HG02885 (cell line): ENCODE measurements around the gene LLGL2.

ENCODE experiments used
- ATAC-seq: cut with Tn5 transposase; IDR thresholded peaks from one replicate; pipeline ENCODE4 v1.9.1; 2021; ENCODE audit warnings: mild to moderate bottlenecking; ENCODE audit not compliant: unreplicated experiment, poor library complexity

LLGL2 gene

GRCh38 chr17:75547091-75547490 lies 21.6 kb downstream of the LLGL2 start:
- ATAC-seq = no peak

DNA sequence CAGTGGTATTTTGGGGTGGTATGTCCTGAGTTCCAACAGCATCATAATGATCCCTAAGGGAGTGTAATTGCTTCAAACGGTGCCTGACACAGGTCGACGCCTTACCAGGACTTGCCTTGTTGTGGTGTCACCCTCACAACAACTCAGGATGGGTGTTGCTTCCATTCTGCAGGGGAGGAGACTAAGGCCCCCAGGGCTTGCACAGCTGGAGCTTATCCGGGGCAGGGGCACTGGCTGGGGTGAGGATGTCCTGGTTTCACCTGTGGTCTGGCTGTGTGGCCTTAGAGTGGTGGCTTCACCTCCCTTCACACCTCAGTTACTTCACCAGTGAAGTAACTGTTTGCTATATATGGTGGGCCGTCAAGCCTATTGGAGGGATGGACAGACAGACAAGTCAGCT lies 23.3 kb downstream of the LLGL2 start:
- no peak for ATAC-seq

DNA sequence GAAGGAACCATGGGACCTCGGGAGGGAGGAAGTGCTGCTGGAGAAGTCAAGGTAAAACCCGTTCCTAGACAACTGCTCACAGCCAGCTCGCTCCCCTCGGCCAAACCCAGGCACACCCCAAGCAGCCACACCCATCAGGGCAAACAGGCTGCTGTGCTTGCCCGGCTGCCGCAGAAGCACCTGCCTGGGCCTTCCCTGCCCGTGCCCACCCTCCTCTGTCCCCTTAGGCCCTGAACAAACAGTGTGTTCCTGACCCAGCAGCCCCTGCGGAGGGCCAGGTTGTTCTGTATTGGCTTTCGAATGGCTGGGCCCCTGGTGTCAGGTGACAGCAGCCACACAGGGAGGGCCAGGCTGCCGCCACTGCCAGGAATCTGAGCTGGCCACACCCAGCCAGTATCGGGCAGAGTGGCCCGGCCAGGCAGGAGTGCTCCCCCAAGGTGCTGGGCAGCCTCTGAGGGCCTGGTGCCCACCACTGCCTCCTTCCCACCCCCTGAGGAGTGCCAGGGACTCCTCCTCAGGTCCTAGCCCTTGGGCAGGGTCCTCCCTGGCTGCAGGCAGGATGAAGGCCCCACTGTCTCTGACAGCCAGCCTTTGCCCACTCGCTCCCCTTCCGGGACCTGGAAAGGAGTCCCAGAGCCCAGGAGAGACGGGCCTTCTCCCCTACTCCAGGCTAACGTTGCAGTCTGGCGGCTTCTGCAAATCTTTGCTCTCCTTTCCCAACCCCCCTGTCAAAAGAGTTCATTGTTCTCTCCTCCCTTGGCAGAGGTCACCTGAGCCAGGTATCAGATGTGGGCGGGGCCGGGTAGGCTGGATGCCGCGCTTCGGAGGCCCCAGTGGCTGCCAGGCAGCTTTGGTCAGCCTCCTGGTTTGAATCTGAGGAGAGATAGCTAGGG lies 24.0 kb downstream of the LLGL2 start:
- ATAC-seq = no peak

- ATAC-seq = no peak
Observed at GRCh38 chr17:75550139-75550465, 24.6 kb downstream of the LLGL2 start.

DNA sequence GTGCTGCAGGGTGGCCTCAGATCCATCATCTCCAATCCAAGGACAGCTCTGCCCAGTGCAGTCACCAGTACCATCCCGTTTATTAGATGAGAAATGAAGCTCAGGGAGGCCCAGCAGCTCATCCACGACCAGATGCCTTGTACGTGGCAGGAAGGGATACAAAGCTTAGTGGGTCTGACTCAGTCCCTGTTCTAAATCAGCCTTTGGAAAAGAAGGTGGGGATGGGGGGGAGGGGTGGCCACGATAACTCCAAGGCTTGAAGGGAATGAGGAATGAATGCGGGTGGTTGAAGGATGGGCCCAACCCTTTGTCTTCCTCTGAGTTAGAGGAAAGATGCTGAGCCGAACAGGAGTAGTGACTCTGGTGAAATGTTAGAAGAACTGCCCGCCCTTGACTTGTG lies 25.8 kb downstream of the LLGL2 start:
- ATAC-seq = no peak

- no peak for ATAC-seq
Observed at GRCh38 chr17:75552425-75553294, 27.2 kb downstream of the LLGL2 start.

DNA sequence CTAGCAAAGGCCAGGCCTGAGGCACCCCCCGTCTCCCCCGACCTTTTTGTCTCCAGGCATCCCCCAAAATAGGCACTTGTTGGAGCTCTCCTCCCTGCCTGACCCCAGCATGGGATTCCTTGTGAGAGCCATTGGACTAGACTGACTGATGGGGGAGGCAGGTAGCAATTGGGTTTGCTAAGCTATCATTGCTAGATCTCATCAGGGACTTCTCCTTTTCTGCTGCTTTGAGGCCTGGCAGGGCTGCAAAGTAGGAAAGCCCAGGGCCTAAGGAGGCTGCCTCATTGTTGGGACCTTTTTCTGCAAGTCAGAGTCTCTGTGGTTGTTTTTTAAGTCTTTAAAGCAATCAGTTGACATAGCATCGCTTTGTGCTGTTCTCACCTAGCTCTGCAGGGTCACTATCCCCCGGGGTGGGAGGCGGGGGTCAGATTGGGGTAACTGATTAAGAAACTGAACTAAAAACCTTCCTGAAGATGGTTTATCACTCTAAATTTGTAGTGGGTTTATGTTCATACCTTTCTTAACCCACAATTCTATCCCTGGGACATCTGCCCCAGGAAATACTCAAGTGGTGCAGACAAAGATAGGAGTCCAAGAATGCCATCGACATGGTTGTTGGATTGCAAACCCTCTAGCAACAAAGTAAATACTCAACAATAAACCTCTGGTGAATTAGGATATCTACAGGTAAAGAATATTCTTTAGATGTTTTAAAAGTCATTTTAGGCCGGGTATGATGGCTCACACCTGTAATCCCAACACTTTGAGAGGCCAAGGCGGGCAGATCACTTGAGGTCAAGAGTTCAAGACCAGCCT lies 28.0 kb downstream of the LLGL2 start:
- no peak for ATAC-seq

DNA sequence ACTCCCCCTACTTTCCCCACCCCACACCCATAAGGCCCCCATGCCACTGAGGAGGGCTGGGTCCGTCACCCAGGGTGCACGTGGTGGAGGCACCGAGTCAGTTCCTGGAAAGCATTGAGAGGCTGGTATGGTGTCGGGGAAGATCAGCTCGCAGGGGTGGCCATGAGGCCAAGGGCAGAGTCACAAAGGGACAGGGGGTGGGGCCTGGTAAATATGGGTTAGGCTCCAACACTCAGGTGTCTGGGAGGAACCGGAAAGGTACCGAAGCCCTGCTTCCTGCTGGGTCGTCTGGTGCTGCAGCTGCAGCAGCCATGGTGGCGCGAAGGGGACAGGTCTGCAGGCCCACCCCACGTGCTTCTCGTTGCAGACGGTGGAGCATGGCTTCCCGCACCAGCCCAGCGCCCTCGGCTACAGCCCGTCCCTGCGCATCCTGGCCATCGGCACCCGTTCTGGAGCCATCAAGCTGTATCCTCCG lies 30.2 kb downstream of the LLGL2 start:
- ATAC-seq = no peak

DNA sequence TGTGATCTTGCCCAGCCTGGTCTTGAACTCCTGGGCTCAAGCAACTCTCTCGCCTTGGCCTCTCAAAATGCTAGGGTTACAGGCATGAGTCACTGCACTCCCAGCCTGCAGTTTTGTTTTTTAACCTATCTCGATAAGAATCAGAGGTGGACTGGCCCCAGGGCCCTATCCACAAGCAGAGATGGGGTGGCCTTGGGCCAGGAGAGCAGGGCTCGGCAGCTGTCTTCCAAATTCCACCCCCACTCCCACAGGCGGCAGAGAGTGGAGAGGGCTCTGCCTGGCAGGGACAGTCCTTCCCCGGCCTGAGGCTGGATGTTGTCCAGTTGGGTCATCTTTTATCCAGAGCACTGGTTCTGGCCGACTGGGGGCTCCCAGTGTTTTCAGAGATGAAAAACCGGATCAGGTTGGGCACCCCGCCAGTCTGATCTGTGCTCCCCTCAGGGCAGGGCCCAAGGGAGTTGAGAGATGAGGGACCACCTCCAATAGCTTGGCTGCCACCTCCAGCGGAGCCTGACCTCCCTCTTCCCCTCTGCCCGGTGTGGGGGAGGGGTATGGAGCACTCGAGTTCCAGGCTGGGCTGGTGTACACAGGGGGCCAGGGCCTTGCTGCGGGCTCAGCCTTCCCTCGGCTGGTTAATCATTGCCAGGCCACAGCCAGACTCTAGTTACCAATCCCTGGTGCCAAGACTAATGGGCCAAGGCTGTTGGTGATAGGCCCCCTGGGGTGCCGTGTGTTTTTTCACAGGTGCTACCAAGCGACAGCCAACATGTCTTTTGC lies 31.8 kb downstream of the LLGL2 start:
- no peak for ATAC-seq

GRCh38 chr17:75557852-75558665 lies 32.6 kb downstream of the LLGL2 start:
- ATAC-seq = no peak

DNA sequence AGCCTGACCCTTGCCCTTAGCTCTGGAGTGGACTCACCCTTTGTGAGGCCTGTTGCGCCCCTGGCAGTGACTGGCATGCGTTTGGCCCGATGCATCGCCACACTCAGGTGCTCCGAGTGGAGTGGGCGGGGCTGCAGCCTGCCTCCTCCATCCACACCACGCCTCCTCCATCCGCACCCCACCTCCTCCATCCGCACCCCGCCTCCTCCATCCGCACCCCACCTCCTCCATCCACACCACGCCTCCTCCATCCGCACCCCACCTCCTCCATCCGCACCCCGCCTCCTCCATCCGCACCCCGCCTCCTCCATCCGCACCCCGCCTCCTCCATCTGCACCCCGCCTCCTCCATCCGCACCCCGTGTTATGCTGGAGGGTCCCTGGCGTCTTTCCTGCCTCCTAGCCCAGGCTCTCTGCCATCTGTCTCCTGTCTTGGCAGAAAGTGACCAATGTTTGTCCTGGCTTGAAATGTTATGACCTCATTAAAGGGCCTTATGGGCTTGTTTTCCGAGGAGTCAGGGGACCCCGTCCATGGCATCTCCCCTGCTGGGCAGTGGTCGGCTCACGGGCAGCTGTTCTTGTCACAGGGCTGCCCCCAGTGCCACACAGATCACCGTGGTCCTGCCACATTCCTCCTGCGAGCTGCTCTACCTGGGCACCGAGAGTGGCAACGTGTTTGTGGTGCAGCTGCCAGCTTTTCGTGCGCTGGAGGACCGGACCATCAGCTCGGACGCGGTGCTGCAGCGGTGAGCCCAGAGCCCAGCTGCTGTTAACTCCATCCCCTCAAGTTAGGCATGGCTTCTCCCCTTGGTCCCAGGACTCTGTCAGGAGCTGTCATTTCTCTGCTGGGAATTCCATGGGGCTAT lies 33.4 kb downstream of the LLGL2 start:
- no peak for ATAC-seq

DNA sequence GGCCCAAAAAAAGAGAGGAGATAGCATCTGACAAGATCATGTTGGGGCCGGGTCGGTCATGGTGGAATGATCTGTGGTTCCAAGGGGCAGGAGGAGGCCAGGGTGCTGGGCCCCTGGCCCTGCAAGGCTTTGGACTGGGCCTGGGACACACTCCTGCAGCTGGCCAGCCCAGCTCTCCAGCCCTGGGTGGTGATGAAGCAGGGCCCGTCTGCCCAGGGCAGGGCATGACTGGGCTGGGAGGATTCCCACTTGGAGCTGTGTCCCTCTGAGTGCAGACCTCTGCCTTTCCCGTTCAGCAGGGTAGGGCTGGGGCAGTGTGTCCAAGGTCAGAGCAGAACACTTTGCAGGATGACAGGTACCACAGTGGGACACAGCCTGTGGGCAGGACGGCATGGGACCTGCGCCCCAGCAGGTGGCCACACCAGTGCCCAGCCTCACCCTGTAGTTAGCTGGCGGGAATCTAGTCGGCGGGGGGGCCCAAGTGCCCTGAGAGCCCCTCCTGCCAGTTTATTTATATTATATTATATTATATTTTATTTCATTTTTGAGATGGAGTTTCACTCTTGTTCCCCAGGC lies 34.5 kb downstream of the LLGL2 start:
- no peak for ATAC-seq

DNA sequence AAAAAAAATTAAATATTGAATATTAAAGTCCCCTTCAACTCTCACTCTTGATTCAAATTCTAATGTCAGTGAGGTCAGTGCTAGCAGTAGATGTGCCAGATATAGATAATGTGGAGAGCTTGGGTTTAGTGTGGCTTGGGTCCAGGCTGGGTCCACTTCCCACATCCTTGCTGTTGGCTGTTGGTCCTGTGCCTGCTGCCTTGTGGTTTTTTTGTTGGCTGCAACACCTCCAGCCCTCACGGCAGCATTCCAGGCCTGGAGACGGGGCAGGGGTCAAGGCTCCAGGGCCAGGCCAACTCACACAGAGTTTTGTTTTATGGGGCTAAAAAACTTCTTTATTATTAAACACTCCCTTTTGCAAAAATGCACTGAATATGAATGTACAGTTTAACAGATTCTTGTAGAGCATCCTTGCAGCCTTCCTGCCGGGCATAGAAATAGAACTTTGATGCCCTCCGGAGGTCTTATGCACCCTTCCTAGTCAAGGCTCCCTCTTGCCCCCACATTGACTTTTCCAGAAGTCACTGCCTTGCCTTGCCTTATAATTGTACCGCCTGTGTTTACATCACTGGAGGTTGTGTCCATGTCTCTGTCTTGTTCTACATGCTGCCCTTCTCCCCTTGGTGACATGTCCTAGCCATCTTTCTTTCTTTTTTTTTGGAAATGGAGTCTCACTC lies 36.6 kb downstream of the LLGL2 start:
- ATAC-seq = no peak

DNA sequence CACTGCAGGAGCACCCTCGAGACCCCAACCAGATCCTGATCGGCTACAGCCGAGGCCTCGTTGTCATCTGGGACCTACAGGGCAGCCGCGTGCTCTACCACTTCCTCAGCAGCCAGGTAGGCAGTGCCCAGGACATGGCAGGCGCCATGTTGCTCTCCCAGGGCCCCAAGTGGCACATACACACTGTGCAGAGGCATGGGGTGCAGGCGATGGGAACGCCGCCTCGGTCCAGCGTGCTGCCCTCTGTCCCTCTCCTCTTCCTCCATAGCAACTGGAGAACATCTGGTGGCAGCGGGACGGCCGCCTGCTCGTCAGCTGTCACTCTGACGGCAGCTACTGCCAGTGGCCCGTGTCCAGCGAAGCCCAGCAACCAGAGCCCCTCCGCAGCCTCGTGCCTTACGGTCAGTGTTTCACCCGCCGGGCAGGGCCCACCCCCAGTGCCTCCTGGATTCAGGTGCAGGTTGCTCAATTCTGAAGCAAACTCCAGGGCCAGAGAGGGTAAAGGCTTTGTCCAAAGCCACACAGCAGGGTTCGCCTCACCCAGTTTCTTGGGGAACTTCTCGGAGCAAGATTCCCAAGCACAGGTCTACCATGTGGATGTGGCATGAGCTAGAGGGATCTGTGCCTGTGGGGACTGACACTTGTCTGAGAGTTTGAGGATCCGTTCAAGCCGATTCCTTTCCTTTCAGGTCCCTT lies 37.7 kb downstream of the LLGL2 start:
- ATAC-seq = no peak

GRCh38 chr17:75564195-75564594 lies 38.7 kb downstream of the LLGL2 start:
- no peak for ATAC-seq

GRCh38 chr17:75565066-75565465 lies 39.6 kb downstream of the LLGL2 start:
- ATAC-seq = no peak

DNA sequence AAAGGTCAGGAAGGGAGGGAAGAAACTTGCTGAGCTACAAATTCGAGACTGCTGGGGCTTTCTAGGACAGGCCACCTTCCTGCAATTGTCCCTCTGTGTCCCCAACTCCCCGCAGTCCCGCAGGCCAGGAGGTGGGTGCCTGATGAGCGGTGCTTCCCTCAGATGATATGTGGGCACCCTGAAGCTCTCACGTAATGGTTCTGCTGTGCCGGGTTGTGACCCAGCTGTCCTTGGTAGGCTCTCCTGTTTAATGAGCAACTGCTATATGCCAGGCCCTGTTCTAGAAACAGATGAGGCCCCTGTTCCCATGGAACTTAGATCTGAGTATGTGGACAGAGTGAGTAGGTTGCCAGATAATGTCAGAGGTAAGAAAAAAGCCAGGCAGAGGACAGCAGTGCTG lies 40.1 kb downstream of the LLGL2 start:
- ATAC-seq = no peak
